ENCODE measurements around the gene TOP2A.

DNA sequence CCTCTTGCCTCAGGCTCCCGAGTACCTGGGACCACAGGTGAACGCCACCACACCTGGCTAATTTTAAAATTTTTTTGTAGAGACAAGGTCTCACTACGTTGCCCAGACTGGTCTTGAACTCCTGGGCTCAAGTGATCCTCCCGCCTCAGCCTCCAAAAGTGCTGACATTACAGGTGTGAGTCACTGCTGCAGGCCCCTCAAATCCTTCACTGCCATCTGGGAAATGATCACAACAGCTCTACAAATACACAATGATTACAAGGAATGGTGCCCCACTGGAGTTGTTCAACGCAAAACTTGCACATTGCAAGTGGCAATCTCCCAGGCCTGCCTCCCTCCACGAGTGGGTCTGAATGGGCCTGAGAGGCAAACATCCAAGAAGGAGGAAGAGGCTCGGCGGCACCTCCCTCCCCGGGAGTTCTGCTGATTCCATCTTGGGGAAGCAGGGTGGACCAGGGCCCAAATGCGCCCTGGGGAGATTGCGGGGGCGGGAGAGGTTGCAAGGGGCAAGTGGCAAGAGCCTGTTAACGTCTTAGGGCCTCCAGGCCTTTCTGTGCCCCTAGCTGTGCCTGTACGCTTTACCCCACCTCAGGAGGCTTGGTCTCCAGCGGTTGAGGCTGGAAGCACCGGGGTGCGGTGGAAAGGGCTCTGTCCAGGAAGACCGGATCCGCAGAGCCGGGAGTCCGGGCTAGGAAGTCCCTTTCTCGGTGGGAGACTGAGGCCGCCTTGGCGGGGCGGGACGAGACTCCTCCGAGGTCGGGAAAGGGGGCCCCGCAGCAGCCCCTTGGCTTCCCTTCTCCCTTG is 24.9 kb upstream of the TOP2A start:
- no peak for TF ChIP-seq EP300 (IDR thresholded peaks at IDR 0.05; ENCODE audit: borderline replicate concordance in 1 of 2, low read depth in 1 of 2, low read length in 1 of 2)
- no peak for TF ChIP-seq RAD21 (IDR thresholded peaks at IDR 0.05; ENCODE audit: low read length)
- TF ChIP-seq, protein P1, sequence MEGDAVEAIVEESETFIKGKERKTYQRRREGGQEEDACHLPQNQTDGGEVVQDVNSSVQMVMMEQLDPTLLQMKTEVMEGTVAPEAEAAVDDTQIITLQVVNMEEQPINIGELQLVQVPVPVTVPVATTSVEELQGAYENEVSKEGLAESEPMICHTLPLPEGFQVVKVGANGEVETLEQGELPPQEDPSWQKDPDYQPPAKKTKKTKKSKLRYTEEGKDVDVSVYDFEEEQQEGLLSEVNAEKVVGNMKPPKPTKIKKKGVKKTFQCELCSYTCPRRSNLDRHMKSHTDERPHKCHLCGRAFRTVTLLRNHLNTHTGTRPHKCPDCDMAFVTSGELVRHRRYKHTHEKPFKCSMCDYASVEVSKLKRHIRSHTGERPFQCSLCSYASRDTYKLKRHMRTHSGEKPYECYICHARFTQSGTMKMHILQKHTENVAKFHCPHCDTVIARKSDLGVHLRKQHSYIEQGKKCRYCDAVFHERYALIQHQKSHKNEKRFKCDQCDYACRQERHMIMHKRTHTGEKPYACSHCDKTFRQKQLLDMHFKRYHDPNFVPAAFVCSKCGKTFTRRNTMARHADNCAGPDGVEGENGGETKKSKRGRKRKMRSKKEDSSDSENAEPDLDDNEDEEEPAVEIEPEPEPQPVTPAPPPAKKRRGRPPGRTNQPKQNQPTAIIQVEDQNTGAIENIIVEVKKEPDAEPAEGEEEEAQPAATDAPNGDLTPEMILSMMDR (IDR thresholded peaks at IDR 0.05), result no peak
- TF ChIP-seq SMC3 (IDR thresholded peaks at IDR 0.05; ENCODE audit: low read depth, low read length), result no peak
- no peak for TF ChIP-seq GATA2 (CRISPR knock-in tag; IDR thresholded peaks at IDR 0.05)
- no peak for TF ChIP-seq TAF1 (IDR thresholded peaks at IDR 0.05; ENCODE audit: borderline replicate concordance, low read depth, low read length)
